Amniotic epithelial cell (primary cell): ENCODE results near the gene TTLL7.

Experiments used
- DNase-seq: peaks from one replicate; pipeline ENCODE4 v3.0.0-alpha.2; 2010; ENCODE audit warnings: low read depth

TTLL7 gene

GRCh38 chr1:83998498-83999315, at the start of gene TTLL7:
TTLL7 (minus strand) TSS chr1:83999132; CDS start chr1:83952211, 46,921 bp downstream.
- peak; percentile 39 for DNase-seq

GRCh38 chr1:84042461-84042860, 43.5 kb upstream of the TTLL7 start:
- DNase-seq, result no peak

DNA sequence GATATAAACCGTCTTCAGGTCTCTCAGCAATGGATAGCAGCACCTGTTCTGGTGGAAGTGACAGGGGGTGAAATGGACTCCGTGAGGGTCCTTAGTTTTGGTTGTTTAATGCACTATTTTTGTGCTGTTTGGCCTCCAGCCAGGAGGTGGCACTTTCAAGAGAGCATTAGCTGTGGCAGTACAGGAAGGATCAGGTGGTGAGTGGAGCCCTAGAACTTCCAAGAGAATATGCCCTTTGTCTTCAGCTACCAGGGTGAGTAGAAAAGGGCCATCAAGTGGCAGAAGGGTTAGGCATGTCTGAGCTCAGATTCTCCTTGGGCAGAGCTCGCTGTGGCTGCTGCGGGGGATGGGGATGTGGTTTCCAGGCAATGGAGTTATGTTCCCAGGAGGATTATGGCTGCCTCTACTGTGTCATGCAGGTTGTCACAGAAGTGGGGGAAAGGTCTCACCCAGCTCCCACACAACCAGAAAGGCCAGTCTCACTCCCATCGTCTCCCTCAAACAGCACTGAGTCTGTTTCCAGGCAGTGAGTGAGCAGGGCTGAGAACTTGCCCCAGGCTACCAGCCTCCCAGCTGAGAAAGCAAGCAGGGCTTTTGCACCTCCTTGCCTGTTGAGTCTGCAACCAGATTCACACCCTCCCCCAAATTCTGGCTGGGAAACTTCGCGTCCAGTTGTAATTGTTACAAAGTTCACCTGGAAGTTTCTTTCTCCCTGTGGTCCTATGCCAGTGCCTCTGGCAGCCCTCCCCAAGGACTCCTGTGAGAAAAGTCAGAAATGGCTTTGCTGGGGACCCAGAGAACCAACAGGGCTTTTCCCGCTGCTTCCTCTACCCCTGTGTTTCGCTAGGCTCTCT, 39.1 kb upstream of the TTLL7 start:
- peak; percentile 7 for DNase-seq

- DNase-seq, result no peak
Observed at GRCh38 chr1:84031802-84032327, 32.9 kb upstream of the TTLL7 start.

GRCh38 chr1:84027368-84027767, 28.4 kb upstream of the TTLL7 start:
- DNase-seq, result no peak

DNA sequence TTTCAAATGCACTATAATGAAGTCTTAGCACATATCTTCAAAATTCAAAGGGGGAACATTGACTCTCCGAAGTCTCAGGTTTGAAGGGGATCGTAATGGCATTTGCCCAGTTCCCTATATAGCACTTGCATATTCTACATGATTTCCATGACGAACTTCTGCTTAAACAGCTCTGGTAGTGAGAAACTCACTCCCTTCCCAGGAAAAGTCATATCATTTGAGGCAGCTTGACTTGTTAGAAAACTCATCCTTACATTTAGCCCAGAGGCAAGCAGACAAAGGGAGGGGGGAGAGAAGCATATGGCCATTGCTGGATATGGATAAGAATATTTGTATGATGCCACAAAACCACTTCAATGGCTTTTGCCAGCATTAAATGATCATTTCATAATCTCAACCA, 27.0 kb upstream of the TTLL7 start:
- DNase-seq, result no peak

DNA sequence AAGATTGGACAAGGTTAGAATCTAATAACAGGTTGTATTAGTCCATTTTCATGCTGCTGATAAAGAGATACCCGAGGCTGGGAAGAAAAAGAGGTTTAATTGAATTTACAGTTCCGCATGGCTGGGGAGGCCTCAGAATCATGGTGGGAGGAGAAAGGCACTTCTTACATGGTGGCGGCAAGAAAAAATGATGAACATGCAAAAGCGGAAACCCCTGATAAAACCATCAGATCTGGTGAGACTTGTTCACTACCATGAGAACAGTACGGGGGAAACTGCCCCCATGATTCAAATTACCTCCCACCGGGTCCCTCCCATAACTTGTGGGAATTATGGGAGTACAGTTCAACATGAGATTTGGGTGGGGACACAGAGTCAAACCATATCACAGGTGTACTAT, 22.9 kb upstream of the TTLL7 start:
- no peak for DNase-seq

- no peak for DNase-seq
Observed at GRCh38 chr1:84020151-84020550, 21.2 kb upstream of the TTLL7 start.

DNA sequence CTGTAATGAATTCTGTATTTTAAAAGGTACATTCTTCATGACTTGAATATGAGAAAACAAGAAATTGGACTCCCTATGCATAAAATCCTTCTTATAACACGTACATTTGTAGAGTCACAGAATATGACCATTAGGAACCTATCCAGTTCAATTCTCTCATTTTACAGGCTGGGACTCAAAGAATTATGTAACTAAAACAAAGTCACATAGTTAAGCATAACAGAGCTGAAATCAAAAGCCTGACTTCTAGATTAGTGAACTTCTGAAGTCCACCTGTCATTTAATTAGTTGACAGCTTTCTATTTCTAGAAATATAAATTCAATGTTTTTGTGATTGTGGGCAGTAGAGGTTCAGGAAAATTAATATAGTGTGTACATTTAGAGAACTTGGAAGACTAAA, 20.3 kb upstream of the TTLL7 start:
- DNase-seq, result no peak

- no peak for DNase-seq
Observed at GRCh38 chr1:84013708-84014107, 14.8 kb upstream of the TTLL7 start.

GRCh38 chr1:84012018-84012417, 13.1 kb upstream of the TTLL7 start:
- DNase-seq, result no peak

DNA sequence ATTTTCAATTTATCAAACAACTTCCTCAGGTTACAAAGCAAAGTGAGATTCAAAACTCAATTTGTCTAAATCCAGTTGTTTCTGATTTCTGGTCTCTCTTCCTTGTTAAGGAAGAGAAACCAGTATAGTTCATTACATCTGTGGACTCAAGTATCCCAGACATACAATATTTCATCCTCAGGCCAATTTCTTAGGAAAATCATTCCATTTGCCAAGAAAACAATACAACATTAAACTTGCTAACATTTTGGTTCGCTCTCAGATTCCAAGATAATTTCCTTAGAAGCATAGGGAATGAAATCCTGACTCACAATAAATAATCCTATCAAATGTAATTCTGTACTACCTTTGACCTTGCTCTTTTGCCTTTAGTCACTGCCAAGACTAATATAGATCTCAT, 11.2 kb upstream of the TTLL7 start:
- no peak for DNase-seq

GRCh38 chr1:84008631-84009030, 9.7 kb upstream of the TTLL7 start:
- DNase-seq, result no peak

- DNase-seq, result no peak
Observed at GRCh38 chr1:84006591-84006990, 7.7 kb upstream of the TTLL7 start.

GRCh38 chr1:84001501-84001900, 2.6 kb upstream of the TTLL7 start:
- DNase-seq, result no peak

GRCh38 chr1:84000954-84001495, 2.1 kb upstream of the TTLL7 start:
- no peak for DNase-seq

DNA sequence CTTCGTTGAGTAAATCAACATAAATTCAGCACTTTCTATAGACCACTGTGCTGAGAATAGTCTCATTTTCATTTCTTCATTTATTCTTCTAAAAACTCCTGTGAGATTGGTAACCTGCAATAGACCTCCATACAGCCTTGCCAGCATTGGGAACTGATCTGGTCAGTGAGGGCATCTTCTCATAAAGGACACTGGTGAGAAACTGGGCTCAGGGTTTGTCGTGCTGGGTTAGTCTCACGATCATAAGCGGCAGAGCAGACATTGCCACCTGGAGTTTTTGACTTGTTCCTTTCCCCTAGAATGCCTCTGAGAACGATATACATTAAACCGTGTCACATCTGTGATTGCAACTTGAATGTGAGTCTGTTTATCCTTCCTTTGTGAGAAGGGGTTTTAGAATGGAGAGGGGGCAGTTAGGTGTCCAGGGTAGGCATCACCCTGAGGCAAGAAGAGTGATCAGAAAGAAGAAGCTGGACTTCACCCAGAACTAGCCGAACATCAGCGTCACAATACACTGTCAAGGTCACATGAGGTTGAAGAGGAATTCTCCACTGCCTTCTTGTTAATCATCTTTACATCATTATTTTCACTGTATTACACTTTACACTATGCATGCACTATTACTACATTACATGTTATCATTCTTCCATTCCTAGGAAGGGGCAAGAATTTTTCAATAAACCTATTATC, 1.4 kb upstream of the TTLL7 start:
- DNase-seq, result no peak

GRCh38 chr1:83999316-83999819, 436 bp upstream of the TTLL7 start:
- peak; percentile 63 for DNase-seq

- DNase-seq, result no peak
Observed at GRCh38 chr1:83998205-83998497, 781 bp downstream of the TTLL7 start.

DNA sequence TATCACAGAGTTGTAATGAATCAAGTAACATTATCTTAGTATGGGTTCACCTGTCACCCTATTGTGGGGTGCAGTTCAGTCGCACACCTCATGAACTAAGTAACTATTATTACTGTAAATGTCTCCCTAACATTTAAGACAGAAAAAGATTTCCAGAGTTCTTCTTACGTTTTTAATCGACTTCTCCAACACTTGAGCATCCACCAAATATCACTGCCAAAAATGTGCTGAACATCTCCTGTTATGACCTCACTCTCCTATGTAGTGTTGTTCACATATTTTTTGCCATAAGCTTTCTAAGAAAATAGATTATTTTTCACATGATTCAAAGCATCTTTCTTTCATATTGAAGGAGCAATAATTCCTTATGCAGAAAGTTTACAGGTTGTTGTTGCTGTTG, 1.3 kb downstream of the TTLL7 start:
- DNase-seq, result no peak

GRCh38 chr1:83996621-83997020, 2.3 kb downstream of the TTLL7 start:
- peak; percentile 80 for DNase-seq

- DNase-seq, result no peak
Observed at GRCh38 chr1:83996191-83996590, 2.7 kb downstream of the TTLL7 start.
